T-helper 1 cell (primary cell): ENCODE measurements around the gene NOBOX.
"Not testable (repeated sequence)": the region's sequence is repeated elsewhere in the genome, so short reads cannot be mapped to it uniquely, and the experiment has no call there.

Experiments used
- DNase-seq, 5 donors: peaks; one replicate each; pipeline ENCODE4 v3.0.0-alpha.2; 2012 to 2020
- total RNA-seq, 4 donors: gene quantifications; one replicate each; lab custom pipeline; 2026; lab: John Stamatoyannopoulos, UW

NOBOX gene
- 0 to 0.12 (median 0) reads per million in 4 donors for total RNA-seq

- no peak for DNase-seq
These were observed at the start of gene NOBOX for GRCh38 chr7:144403649-144404061. NOBOX (minus strand) TSS chr7:144403693.

DNA sequence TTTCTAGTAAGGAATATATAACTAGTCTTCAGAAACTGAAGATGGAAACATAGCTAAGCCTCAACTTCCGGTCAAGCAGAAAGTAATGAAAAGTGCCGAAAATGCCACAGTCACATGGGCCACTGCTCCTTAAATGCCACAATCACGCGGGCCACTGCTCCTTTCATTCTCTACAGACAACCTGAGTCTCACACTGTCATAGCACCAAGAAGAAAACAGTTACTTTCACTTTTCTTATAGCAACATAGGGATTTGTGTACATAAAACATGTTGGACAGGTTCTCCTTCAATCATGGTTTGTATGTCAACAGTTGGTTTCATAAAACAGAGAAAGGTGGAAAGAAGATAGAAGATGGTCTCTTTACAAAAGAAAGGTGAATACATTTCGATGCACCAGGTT, 48.6 kb upstream of the NOBOX start:
- DNase-seq, result no peak

- DNase-seq, result no peak
These were observed 42.1 kb upstream of the NOBOX start for GRCh38 chr7:144445590-144445989.

DNA sequence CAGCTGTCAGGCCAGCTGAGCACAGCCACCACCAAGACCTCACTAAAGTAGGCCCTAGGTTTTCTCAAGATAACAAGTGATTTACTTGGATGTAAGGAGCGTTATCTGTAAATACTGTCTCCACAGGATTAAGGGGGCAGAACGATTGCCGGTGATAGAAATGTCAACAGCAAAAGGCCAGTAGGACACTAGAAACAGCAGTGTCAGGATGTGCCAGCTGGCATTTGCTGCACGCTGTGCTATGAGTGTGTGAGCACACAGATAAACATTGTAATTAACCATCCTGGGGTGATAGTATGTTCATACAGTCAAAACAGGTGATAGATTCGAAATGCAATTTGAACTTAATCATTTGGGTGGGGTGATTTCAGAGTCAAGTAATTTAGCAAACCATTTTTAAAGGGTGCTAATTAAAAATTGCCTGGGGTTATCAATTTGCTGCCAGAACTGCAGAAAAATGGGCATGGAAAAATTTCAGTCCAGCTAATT, 36.3 kb upstream of the NOBOX start:
- DNase-seq, result no peak

DNA sequence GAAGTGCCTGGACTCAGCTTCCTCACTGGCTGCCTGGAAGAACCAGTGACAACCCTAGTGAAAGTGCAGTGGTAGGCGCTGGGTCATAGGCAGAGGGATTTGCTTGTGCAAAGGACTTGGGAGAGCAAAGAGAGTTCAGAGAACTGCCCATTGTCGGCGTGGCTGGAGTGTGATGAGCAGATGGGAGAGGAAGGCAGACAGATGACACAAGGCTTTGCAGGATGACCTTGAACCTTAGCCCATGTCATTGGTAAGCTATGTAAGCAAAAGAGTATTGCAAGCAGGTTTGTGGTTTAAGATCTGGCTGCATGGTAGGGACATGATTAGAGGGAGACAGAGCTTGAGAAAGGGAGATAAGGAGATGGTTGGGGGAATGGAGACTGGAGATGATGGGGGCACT, 35.3 kb upstream of the NOBOX start:
- DNase-seq, result no peak

DNA sequence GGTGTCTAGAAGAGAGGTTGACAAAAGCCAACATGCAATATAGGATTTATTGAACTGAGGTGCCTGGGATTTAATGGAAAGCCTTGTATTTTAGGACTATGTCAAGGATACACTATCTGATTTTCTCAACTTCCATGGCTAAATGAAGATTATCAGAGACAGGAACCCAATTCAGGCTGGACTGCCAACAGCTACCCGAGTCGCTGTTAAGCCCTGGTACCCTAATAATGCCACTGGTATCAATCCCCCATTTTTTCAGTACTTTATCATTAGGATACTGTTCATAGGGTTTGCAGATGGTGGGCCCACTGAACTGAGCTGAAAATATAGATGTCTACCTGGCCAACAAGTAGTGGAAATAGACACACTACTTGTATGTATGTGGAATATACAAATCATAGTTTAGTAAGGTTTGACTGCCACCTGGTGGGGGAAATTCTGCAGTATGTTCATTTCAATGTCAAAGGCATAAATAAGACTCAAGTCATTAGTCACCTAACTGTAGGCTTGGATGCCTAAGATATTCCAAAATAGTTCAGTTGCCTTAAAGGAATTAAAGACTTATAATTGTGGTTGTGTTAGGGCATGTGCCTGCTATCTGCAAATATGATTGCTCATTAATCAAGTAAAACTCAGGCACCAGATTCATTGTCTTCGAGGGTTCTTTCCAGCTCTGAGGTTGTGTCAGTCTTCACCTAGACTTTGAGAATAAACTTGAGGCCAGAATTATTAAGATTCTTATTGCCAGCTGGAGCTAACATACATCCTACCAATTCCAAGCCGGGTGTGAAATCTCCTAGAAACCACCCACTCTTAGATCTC, 34.1 kb upstream of the NOBOX start:
- peak in 4 of 5 donors; percentile 5 to 50 (median 30) for DNase-seq

- DNase-seq, result no peak
These were observed 33.0 kb upstream of the NOBOX start for GRCh38 chr7:144436500-144436899.

DNA sequence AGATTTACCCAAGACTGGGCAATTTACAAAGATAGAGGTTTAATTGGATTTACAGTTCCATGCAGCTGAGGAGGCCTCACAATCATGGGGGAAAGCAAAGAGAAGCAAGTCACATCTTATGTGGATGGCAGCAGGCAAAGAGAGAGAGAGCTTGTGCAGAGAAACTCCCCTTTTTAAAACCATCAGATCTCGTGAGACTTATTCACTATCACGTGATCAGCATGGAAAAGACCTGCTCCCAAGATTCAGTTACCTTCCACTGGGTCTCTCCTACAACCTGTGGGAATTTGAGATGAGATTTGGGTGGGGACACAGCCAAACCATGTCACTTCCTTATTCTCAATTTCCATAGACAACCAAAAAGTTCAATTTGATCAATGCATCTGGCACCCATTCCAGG, 24.9 kb upstream of the NOBOX start:
- no peak for DNase-seq

GRCh38 chr7:144427539-144427938, 24.0 kb upstream of the NOBOX start:
- DNase-seq, result not testable (repeated sequence)

DNA sequence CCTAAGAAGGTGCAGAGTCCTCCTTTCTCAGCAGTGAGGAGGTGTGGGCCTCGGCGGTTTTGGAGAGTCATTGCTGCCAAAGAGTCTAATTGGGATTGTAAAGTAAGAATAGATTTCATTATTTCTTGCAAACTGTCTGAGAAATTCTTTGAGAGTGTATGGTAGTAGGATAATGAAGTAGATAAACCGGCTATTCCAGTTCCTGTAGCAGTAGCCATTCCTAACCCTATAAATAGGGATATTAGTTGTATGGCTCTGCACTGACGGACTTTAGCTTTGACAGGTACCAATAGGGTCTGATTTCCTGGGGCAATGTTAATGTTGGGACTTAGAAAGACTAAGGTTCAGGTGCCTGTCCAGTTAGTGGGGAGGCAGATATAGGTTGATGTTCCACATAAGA, 15.4 kb upstream of the NOBOX start:
- DNase-seq, result not testable (repeated sequence)

DNA sequence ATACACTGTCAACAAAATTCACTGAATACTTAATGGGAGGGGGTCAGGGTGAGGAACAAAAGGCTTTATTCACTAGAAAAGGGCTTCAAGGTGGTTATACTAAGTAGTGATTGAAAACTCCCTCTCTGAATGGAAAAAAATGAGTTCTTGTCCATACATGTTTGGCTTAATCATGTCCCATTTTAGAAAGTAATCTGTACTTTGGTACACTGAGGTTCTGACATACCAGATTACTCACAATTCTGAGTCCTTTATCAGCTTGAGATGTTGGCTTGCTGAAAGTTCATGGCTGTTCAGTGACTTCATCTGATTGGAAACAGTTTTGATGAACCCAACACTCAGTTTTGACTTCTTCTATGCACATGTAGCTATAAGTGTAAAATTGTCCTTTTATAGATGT, 12.8 kb upstream of the NOBOX start:
- no peak for DNase-seq

DNA sequence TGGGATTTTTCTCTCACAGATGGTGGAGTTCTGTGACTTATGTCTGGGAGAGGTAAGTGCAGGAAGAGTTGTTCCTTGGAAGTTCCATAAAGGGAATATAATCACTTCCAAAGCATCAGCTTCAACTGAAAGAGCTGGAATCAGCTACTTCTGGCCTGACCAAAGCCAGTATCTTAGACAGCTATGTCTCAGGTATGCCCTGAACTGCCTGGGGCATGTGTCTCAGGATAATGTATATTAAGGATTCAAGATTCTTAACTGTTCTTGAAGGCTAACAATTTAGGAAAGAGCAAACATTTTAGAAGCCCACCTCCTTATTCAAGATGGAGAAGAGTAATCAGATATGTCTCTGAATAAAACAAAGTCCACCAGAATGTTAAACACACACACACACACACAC, 12.4 kb upstream of the NOBOX start:
- no peak for DNase-seq

DNA sequence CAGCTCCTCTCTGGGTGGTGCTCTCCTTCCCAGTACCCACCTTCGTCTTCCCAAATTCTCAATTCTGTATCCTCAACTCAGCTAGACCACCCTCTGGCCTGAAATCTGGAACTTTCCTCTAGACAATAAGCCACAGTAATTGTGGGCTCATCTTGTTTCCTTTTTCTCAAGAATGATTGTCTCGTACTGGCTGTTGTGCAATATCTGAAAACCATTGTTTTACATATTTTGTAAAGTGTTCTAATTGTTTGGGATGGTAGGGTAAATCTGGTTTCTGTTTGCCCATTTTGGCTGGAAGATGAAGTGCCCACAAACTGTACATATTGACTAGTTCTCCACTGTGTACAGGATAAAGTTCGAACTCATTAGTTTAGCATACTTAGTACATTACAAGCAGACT, 11.3 kb upstream of the NOBOX start:
- DNase-seq, result no peak

DNA sequence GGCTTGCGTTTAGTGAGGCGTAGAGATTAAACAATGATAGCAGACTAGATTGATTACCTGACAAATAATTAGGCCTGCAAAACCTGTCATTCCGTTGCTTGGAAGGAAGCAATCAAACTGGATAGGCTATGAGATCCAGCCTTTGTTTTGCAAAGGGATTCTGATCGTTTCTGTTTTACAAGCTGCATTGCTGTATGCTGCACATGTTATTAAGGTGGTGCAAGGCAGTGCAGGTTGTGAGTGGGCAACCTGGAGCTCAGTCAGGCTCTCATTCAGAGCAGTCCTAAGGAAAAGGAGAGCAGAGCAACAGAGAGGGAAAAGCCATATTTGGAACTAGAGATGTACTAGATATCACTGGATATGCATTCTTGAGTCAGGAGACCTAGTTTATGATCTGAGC, 6.9 kb upstream of the NOBOX start:
- DNase-seq, result no peak

DNA sequence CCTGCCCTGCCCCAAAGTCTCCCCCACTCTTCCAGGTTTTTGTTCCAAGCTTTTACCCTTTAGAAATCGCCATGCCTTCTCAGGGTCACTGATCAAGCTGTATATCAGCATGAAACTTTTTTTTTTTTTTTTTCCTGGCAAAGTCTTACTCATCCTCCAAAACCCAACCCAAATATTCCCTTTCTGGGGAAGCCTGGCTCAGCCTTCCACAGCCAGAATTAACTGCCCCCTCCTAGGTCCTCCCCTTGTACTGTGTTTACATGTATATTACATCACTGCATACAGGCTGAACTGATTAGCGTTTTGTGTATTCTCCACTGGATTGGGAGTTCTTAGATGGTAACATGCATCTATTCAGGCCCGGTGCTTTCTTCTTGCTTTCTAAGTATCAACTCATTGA, 4.6 kb upstream of the NOBOX start:
- DNase-seq, result no peak

DNA sequence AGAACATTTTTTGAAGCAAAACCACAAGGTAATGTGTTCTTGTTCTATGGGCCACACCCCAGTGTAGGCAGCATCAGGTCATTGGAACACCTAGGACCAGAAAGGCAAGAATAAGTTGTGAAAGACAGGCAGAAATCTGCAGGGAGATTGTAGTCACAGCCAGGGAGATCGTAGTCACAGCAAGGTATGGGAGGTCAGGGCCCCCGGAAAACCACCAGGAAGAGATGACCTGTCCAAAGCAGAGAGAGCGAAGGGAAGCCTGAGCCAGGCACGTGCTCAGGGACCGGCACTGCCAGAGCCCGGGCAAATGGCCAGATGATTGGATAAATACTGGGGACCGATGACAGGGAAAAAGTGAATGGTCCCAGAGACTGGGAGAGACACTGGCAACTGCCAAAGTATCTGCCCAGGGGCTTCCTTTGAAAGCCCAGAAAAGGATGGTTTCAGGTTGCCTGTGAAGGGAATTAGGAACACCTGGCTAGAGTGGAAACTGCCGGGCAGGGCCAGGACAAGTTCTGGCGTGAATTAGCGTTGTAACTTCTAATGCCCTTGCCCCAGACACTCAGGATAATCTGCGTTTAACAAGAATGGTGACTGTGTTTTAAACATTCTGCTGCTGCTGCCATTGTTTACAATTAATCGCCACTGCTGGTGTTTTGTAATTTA, 3.9 kb upstream of the NOBOX start:
- DNase-seq, result no peak

GRCh38 chr7:144404946-144405345, 1.5 kb upstream of the NOBOX start:
- no peak for DNase-seq

- no peak for DNase-seq
These were observed 391 bp downstream of the NOBOX start for GRCh38 chr7:144403102-144403501.

- no peak for DNase-seq
These were observed 2.0 kb downstream of the NOBOX start for GRCh38 chr7:144401490-144401889.

GRCh38 chr7:144399946-144400345, 3.5 kb downstream of the NOBOX start:
- DNase-seq, result no peak

DNA sequence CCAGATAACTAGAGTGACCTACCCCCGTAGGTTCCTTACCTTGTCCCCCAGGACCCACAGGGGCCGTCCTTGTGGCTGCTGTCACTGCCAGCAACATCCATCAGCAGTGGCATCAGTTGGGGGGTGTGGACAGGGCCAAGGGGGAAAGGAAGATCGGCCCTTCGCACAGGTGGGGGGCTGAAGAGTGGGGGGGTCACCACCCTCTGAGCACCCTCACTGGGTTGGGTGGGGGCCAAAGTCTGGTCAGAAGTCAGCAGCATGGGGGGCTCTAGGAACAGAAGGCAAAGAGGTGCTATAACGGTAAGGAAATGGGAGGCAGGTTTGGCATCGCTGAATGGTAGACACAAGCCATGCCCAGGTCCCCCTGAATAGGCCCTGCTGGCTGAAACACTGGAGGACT, 4.6 kb downstream of the NOBOX start:
- DNase-seq, result no peak

- DNase-seq, result no peak
These were observed 5.2 kb downstream of the NOBOX start for GRCh38 chr7:144398291-144398690.

GRCh38 chr7:144397086-144397485, 6.4 kb downstream of the NOBOX start:
- DNase-seq, result no peak

- peak in 2 of 5 donors; percentile 7 to 50 for DNase-seq
These were observed 11.7 kb downstream of the NOBOX start for GRCh38 chr7:144391823-144392255.
